Breast epithelium (tissue), 4 donors: ENCODE results near the gene EPHA2. TPM values are rescaled to one million over a fixed set of nuclear protein-coding genes. Genes with fewer than 3 reads are reported as not detected.
A peak's percentile ranks its signal among the peaks of the same experiment; 100 is the strongest.
"Not testable (repeated sequence)": the region's sequence is repeated elsewhere in the genome, so short reads cannot be mapped to it uniquely, and the experiment has no call there.

Experiments
- DNase-seq, 2 donors: peaks; one replicate each; pipeline ENCODE4 v3.0.0-alpha.2; 2019; ENCODE audit warnings: low spot score in 2 of 2
- H3K27ac ChIP-seq, 2 donors: fragments of 200-600 bp; sonication (generic) in 1 of 2; one replicate each; pipeline ENCODE4 v1.5.1; 2016 to 2019; ENCODE audit warnings: mild to moderate bottlenecking in 1 of 2
- H3K27me3 ChIP-seq, 2 donors: fragments of 200-600 bp; sonication (generic) in 1 of 2; one replicate each; pipeline versions ENCODE4 v1.5.1 to v1.6.0; 2017 to 2019; ENCODE audit warnings: control low read depth in 1 of 2, mild to moderate bottlenecking in 1 of 2
- H3K36me3 ChIP-seq: fragments of 200-600 bp; one replicate; pipeline ENCODE4 v1.5.1; 2019
- H3K4me1 ChIP-seq, 2 donors: fragments of 200-600 bp; sonication (generic); one replicate each; pipeline ENCODE4 v1.5.1; 2016 to 2019; ENCODE audit warnings: control low read depth in 1 of 2
- H3K4me3 ChIP-seq, 3 donors: fragments of 200-600 bp; sonication (generic); 1 replicate in 2 of 3; 2 replicates in 1 of 3; pipeline ENCODE4 v1.5.1; 2016 to 2019; ENCODE audit warnings: mild to moderate bottlenecking in 3 of 3, moderate library complexity in 2 of 3
- H3K9me3 ChIP-seq, 2 donors: fragments of 200-600 bp; sonication (generic) in 1 of 2; one replicate each; pipeline ENCODE4 v1.5.1; 2016 to 2019; ENCODE audit warnings: control low read depth in 1 of 2
- POLR2A ChIP-seq: fragments of 450-650 bp; IDR thresholded peaks from one replicate; pipeline ENCODE4 v1.6.1; 2016; ENCODE audit warnings: antibody characterized with exemption, mild to moderate bottlenecking, moderate library complexity
- POLR2AphosphoS5 ChIP-seq, 3 donors: sonication (generic); formaldehyde crosslinking; IDR thresholded peaks; one replicate each; pipeline ENCODE4 v1.6.1; 2017; ENCODE audit warnings: antibody characterized with exemption in 3 of 3
- intact Hi-C: fragments of 100-400 bp; cut with DNase I; formaldehyde crosslinking; loops from one replicate; pipeline ENCODE4 v1.15.1; 2023; ENCODE audit warnings: low total_unique reads
- total RNA-seq, 3 donors: library from RNA; depleted of rRNA; stranded (reverse); fragments of >200 nt; gene quantifications; one replicate each; pipeline ENCODE4 v1.1.0, GENCODE V29; 2016
- TF ChIP-seq, protein P1 (sequence below), 3 donors: fragments of 450-650 bp; IDR thresholded peaks; one replicate each; pipeline ENCODE4 v1.5.1; 2016 to 2017; ENCODE audit warnings: antibody characterized with exemption in 3 of 3, mild to moderate bottlenecking in 3 of 3, moderate library complexity in 3 of 3

EPHA2 gene
- total RNA-seq, 3 donors from 2014 or later = 5.8 to 18.4 (median 16.7) TPM

- H3K36me3 ChIP-seq = no peaks in the 10 kb centered on the region
- intact Hi-C loops = no loop called here
- no peak overlapping the region for H3K4me3 ChIP-seq
- no peaks in the 10 kb centered on the region for H3K9me3 ChIP-seq
- peaks cover 0 to 6% of the 10 kb centered on the region in 2 donors for H3K4me1 ChIP-seq
- peak overlapping the region in 1 of 2 donors; percentile 87 for H3K27ac ChIP-seq
- no peak for DNase-seq
- TF ChIP-seq POLR2A = no peak
- TF ChIP-seq, protein P1, sequence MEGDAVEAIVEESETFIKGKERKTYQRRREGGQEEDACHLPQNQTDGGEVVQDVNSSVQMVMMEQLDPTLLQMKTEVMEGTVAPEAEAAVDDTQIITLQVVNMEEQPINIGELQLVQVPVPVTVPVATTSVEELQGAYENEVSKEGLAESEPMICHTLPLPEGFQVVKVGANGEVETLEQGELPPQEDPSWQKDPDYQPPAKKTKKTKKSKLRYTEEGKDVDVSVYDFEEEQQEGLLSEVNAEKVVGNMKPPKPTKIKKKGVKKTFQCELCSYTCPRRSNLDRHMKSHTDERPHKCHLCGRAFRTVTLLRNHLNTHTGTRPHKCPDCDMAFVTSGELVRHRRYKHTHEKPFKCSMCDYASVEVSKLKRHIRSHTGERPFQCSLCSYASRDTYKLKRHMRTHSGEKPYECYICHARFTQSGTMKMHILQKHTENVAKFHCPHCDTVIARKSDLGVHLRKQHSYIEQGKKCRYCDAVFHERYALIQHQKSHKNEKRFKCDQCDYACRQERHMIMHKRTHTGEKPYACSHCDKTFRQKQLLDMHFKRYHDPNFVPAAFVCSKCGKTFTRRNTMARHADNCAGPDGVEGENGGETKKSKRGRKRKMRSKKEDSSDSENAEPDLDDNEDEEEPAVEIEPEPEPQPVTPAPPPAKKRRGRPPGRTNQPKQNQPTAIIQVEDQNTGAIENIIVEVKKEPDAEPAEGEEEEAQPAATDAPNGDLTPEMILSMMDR (IDR thresholded peaks at IDR 0.05) = no peak
- no peak for TF ChIP-seq POLR2AphosphoS5 (IDR thresholded peaks at IDR 0.05)
- no peaks in the 10 kb centered on the region for H3K27me3 ChIP-seq
Observed at GRCh38 chr1:16166117-16166516, 10.2 kb upstream of the EPHA2 start.

- H3K36me3 ChIP-seq = no peaks in the 10 kb centered on the region
- no peak for DNase-seq
- H3K27me3 ChIP-seq = no peaks in the 10 kb centered on the region
- peak overlapping the region; percentile 78 to 87 for H3K27ac ChIP-seq
- TF ChIP-seq POLR2A = no peak
- H3K4me3 ChIP-seq = no peak overlapping the region
- H3K9me3 ChIP-seq = no peaks in the 10 kb centered on the region
- intact Hi-C loops = no loop called here
- peaks cover 0 to 6% of the 10 kb centered on the region in 2 donors for H3K4me1 ChIP-seq
Observed at GRCh38 chr1:16165548-16165947, 9.7 kb upstream of the EPHA2 start.

DNA sequence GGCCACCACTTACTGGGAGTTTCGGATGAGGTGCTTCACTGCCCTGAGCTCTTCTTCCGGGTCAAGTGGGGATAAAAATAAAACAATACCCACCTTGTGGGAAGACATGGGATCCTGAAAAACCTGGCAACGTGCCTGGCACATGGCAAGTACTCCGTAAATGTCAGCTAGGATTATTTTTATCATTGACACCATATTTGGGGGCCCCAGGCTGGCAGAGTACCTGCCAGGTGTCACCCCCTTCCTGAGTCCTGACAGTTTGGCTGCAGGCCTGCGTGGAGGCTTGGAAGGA is 9.2 kb upstream of the EPHA2 start:
- intact Hi-C loops = no loop called here
- H3K4me1 ChIP-seq = peaks cover 0 to 6% of the 10 kb centered on the region in 2 donors
- H3K27me3 ChIP-seq = no peaks in the 10 kb centered on the region
- H3K4me3 ChIP-seq = no peak overlapping the region
- DNase-seq = no peak
- H3K36me3 ChIP-seq = no peaks in the 10 kb centered on the region
- peak overlapping the region; percentile 78 to 87 for H3K27ac ChIP-seq
- TF ChIP-seq POLR2A (no peak), POLR2AphosphoS5 (IDR thresholded peaks at IDR 0.05) (no peak)
- TF ChIP-seq, protein P1 (IDR thresholded peaks at IDR 0.05) = no peak
- H3K9me3 ChIP-seq = no peaks in the 10 kb centered on the region

- TF ChIP-seq POLR2AphosphoS5 (IDR thresholded peaks at IDR 0.05) (peak in 2 of 3 donors; percentile 7 to 35), POLR2A (no peak)
- TF ChIP-seq, protein P1 (IDR thresholded peaks at IDR 0.05) = no peak
- Histone ChIP-seq H3K36me3 (no peaks in the 10 kb centered on the region), H3K4me1 (peaks cover 0 to 6% of the 10 kb centered on the region in 2 donors), H3K27ac (peak overlapping the region; percentile 78 to 87), H3K4me3 (no peak overlapping the region), H3K9me3 (no peaks in the 10 kb centered on the region), H3K27me3 (no peaks in the 10 kb centered on the region)
- DNase-seq = no peak
- intact Hi-C loops = no loop called here
Observed at GRCh38 chr1:16164213-16165072, 8.6 kb upstream of the EPHA2 start.

GRCh38 chr1:16163608-16164212 is 7.8 kb upstream of the EPHA2 start:
- H3K36me3 ChIP-seq, H3K9me3 ChIP-seq, intact Hi-C loops, H3K4me1 ChIP-seq, DNase-seq, H3K4me3 ChIP-seq, H3K27me3 ChIP-seq: not testable (repeated sequence)
- peak overlapping the region in 1 of 2 donors; percentile 87 for H3K27ac ChIP-seq

GRCh38 chr1:16162163-16162822 is 6.4 kb upstream of the EPHA2 start:
- H3K9me3 ChIP-seq = no peaks in the 10 kb centered on the region
- no peaks in the 10 kb centered on the region for H3K27me3 ChIP-seq
- no peaks in the 10 kb centered on the region for H3K36me3 ChIP-seq
- intact Hi-C loops = no loop called here
- TF ChIP-seq, protein P1 (IDR thresholded peaks at IDR 0.05) = no peak
- no peak for TF ChIP-seq POLR2A
- no peak for TF ChIP-seq POLR2AphosphoS5 (IDR thresholded peaks at IDR 0.05)
- H3K4me1 ChIP-seq = no peaks in the 10 kb centered on the region
- no peak overlapping the region for H3K27ac ChIP-seq
- H3K4me3 ChIP-seq = no peak overlapping the region
- no peak for DNase-seq
